HCT116 (cell line): Measurements from ENCODE around the gene LAMTOR1. TPM values are rescaled to one million over a fixed set of nuclear protein-coding genes. Genes with fewer than 3 reads are reported as not detected.

Source experiments
- ATAC-seq: fragments of 200-7000 bp; cut with Tn5 transposase; 2 replicates; pipeline ENCODE4 v1.9.1; 2020; ENCODE audit warnings: mild to moderate bottlenecking, moderate library complexity
- BruUV-seq: library from RNA; stranded (reverse); fragments of 400-500 nt; replicated peaks from 2 replicates; lab custom pipeline; 2021; lab: Mats Ljungman, UMichigan
- CTCF ChIA-PET: fragments of 300-600 bp; sonication (Branson Sonifier 250); formaldehyde crosslinking; loops from one replicate; lab custom pipeline; 2021; ENCODE audit warnings: antibody characterized with exemption; lab: Charles Lee
- POLR2A ChIA-PET: fragments of 300-600, 350-600 bp; sonication (Branson Sonifier 250); formaldehyde crosslinking; loops from one replicate; lab custom pipeline; 2021; ENCODE audit warnings: antibody characterized with exemption; lab: Charles Lee
- RAD21 ChIA-PET, 2 experiments: fragments of 300-600 bp; sonication (Branson Sonifier 250); formaldehyde crosslinking; loops; one replicate each; lab custom pipeline; 2023; ENCODE audit warnings: low total read pairs in 2 of 2; ENCODE audit not compliant: uncharacterized antibody in 2 of 2, unreplicated experiment in 2 of 2, low non-redundant PET in 1 of 2; lab: Charles Lee
- DNase-seq: peaks from one replicate; pipeline ENCODE4 v3.0.0-alpha.2; 2010; ENCODE audit warnings: low read depth, low spot score
- H2AFZ ChIP-seq: fragments of 200-600 bp; shearing (Covaris generic), sonication (generic); 2 replicates; pipeline ENCODE4 v1.6.1; 2017; ENCODE audit warnings: low read depth, mixed run types, mixed read lengths, antibody characterized with exemption, low read length; ENCODE audit not compliant: poor library complexity, severe bottlenecking
- H3K27ac ChIP-seq: 2 replicates; pipeline ENCODE4 v1.5.1; 2012; ENCODE audit warnings: low read depth, low read length
- H3K27me3 ChIP-seq: fragments of 200-600 bp; sonication (generic); 2 replicates; pipeline ENCODE4 v1.6.1; 2016; ENCODE audit warnings: mixed run types, low read length, mixed read lengths; ENCODE audit not compliant: insufficient read depth
- H3K36me3 ChIP-seq, 2 experiments: fragments of 200-500 bp in 1 of 2; fragments of 200-600 bp in 1 of 2; sonication (Bioruptor generic) in 1 of 2; sonication (generic) in 1 of 2; 2 replicates each; pipeline versions ENCODE4 v1.5.1 to v1.6.1; 2014 to 2016; ENCODE audit warnings: low read length in 2 of 2, inconsistent platforms in 1 of 2, mixed read lengths in 1 of 2, mixed run types in 1 of 2; ENCODE audit not compliant: insufficient read depth in 2 of 2, control insufficient read depth in 1 of 2
- H3K4me1 ChIP-seq, 2 experiments: fragments of 200-600 bp in 1 of 2; sonication (generic) in 1 of 2; 2 replicates each; pipeline versions ENCODE4 v1.5.1 to v1.6.1; 2012 to 2017; ENCODE audit warnings: low read length in 2 of 2, inconsistent platforms in 1 of 2, mild to moderate bottlenecking in 1 of 2, mixed read lengths in 1 of 2, mixed run types in 1 of 2, moderate library complexity in 1 of 2; ENCODE audit not compliant: insufficient read depth in 2 of 2, control insufficient read depth in 1 of 2
- H3K4me2 ChIP-seq: fragments of 200-600 bp; sonication (generic); 2 replicates; pipeline ENCODE4 v1.6.1; 2017; ENCODE audit warnings: mixed run types, low read length, mixed read lengths
- H3K4me3 ChIP-seq, 2 experiments: fragments of 200-600 bp in 1 of 2; sonication (generic) in 1 of 2; replicated peaks in 1 of 2; 2 replicates each; pipeline ENCODE4 v1.5.1; 2011 to 2016; ENCODE audit warnings: low read length in 2 of 2, control low read depth in 1 of 2, low read depth in 1 of 2, mild to moderate bottlenecking in 1 of 2, mixed read lengths in 1 of 2, mixed run types in 1 of 2
- H3K79me2 ChIP-seq: fragments of 200-600 bp; sonication (generic); 2 replicates; pipeline ENCODE4 v1.6.1; 2017; ENCODE audit warnings: mild to moderate bottlenecking, mixed run types, low read length, moderate library complexity, mixed read lengths; ENCODE audit not compliant: insufficient read depth
- H3K9ac ChIP-seq: fragments of 200-600 bp; sonication (generic); 2 replicates; pipeline ENCODE4 v1.6.1; 2016; ENCODE audit warnings: low read length, mixed read lengths
- H3K9me2 ChIP-seq: fragments of 200-600 bp; sonication (generic), shearing (Covaris generic); 2 replicates; pipeline ENCODE4 v1.6.1; 2017; ENCODE audit warnings: mixed run types, mild to moderate bottlenecking, moderate library complexity; ENCODE audit not compliant: insufficient read depth
- H3K9me3 ChIP-seq, 2 experiments: fragments of 200-500 bp in 1 of 2; fragments of 200-600 bp in 1 of 2; sonication (Bioruptor generic) in 1 of 2; sonication (generic) in 1 of 2; 2 replicates each; pipeline ENCODE4 v1.6.1; 2014 to 2017; ENCODE audit warnings: low read length in 2 of 2, mixed read lengths in 2 of 2, inconsistent platforms in 1 of 2, low read depth in 1 of 2, mild to moderate bottlenecking in 1 of 2, mixed run types in 1 of 2, moderate library complexity in 1 of 2; ENCODE audit not compliant: control insufficient read depth in 1 of 2, insufficient read depth in 1 of 2
- H4K20me1 ChIP-seq: fragments of 200-600 bp; sonication (generic), shearing (Covaris generic); 2 replicates; pipeline ENCODE4 v1.6.1; 2017; ENCODE audit warnings: mixed run types, mild to moderate bottlenecking, moderate library complexity; ENCODE audit not compliant: insufficient read depth
- CEBPB ChIP-seq: IDR thresholded peaks from 2 replicates; pipeline ENCODE4 v1.6.1; 2012; ENCODE audit warnings: low read depth
- CTCF ChIP-seq, 3 experiments: fragments of 200-600 bp in 1 of 3; sonication (generic) in 1 of 3; IDR thresholded peaks in 2 of 3; conservative IDR thresholded peaks in 1 of 3; 2 replicates each; pipeline ENCODE4 v1.5.1; 2012 to 2017; ENCODE audit warnings: low read depth in 2 of 3, low read length in 2 of 3, antibody characterized with exemption in 1 of 3, borderline replicate concordance in 1 of 3, control low read depth in 1 of 3, mild to moderate bottlenecking in 1 of 3, mixed read lengths in 1 of 3, mixed run types in 1 of 3, moderate library complexity in 1 of 3; ENCODE audit not compliant: insufficient read depth in 1 of 3
- EZH2 ChIP-seq: fragments of 200-600 bp; sonication (generic); IDR thresholded peaks from 2 replicates; pipeline ENCODE4 v1.6.1; 2017; ENCODE audit warnings: antibody characterized with exemption, mixed run types
- EZH2phosphoT487 ChIP-seq: fragments of 200-600 bp; IDR thresholded peaks from 2 replicates; pipeline ENCODE4 v1.6.1; 2018; ENCODE audit warnings: antibody characterized with exemption, borderline replicate concordance
- MAX ChIP-seq: IDR thresholded peaks from 2 replicates; pipeline ENCODE4 v1.6.1; 2012
- POLR2A ChIP-seq: IDR thresholded peaks from 2 replicates; pipeline ENCODE4 v1.7.0; 2011; ENCODE audit warnings: borderline replicate concordance; ENCODE audit not compliant: insufficient read depth, insufficient read length; ENCODE audit errors: extremely low read depth
- POLR2AphosphoS5 ChIP-seq: IDR thresholded peaks from 2 replicates; pipeline ENCODE4 v1.6.1; 2011; ENCODE audit warnings: mild to moderate bottlenecking, low read depth, low read length, moderate library complexity
- RAD21 ChIP-seq: IDR thresholded peaks from 2 replicates; pipeline ENCODE4 v1.6.1; 2012; ENCODE audit warnings: low read depth, mild to moderate bottlenecking
- SP1 ChIP-seq: IDR thresholded peaks from 2 replicates; pipeline ENCODE4 v1.6.1; 2012; ENCODE audit warnings: low read depth
- TCF7L2 ChIP-seq: IDR thresholded peaks from 2 replicates; pipeline ENCODE4 v1.7.0; 2011; ENCODE audit warnings: borderline replicate concordance, inconsistent platforms; ENCODE audit not compliant: insufficient read depth, insufficient read length; ENCODE audit errors: extremely low read depth
- YY1 ChIP-seq: IDR thresholded peaks from 2 replicates; pipeline ENCODE4 v1.6.1; 2011; ENCODE audit warnings: low read length, low read depth, moderate library complexity, mild to moderate bottlenecking; ENCODE audit not compliant: insufficient replicate concordance; ENCODE audit errors: extremely low read depth
- ZBTB33 ChIP-seq: IDR thresholded peaks from 2 replicates; pipeline ENCODE4 v1.6.1; 2011; ENCODE audit warnings: mild to moderate bottlenecking, low read length, moderate library complexity; ENCODE audit not compliant: insufficient replicate concordance; ENCODE audit errors: extremely low read depth
- ZFX ChIP-seq: fragments of 450-650 bp; IDR thresholded peaks from 2 replicates; pipeline ENCODE4 v1.6.1; 2017
- ZNF274 ChIP-seq: fragments of 200-500 bp; sonication (Bioruptor generic); IDR thresholded peaks from 2 replicates; pipeline ENCODE4 v1.6.1; 2014; ENCODE audit warnings: mild to moderate bottlenecking, low read depth, low read length, inconsistent platforms
- intact Hi-C: fragments of 100-400 bp; cut with micrococcal nuclease; formaldehyde crosslinking; loops from 2 replicates; pipeline ENCODE4 v1.10.0; 2022
- total RNA-seq: library from RNA; stranded (reverse); gene quantifications from one replicate; pipeline ENCODE4 v1.2.1, GENCODE V29; 2021; ENCODE audit not compliant: unreplicated experiment

The LAMTOR1 gene
- total RNA-seq, 1 experiment from 2014 or later: 63.9 TPM

GRCh38 chr11:72067266-72067665 is 35.8 kb downstream of the LAMTOR1 start:
- Histone ChIP-seq H3K27me3 (no peaks in the 10 kb centered on the region), H3K9ac (no peak overlapping the region), H3K9me3 (no peaks in the 10 kb centered on the region), H2AFZ (no peak overlapping the region), H3K4me3 (no peak overlapping the region), H3K79me2 (peaks cover 86% of the 10 kb centered on the region), H3K9me2 (no peaks in the 10 kb centered on the region), H3K36me3 (peaks cover 2 to 7% of the 10 kb centered on the region in 2 experiments; a peak in 3 of 4 replicates), H3K4me2 (no peak overlapping the region), H4K20me1 (no peaks in the 10 kb centered on the region), H3K27ac (no peak overlapping the region), H3K4me1 (peaks cover 33 to 34% of the 10 kb centered on the region in 2 experiments)
- ChIA-PET POLR2A (interaction anchor here (1.2 kb wide), 1 partner anchor 10 kb away, joined by 3 read pairs; no protein-coding TSS in a partner anchor), RAD21 (no interaction called here), CTCF (interaction anchor here (1.0 to 1.5 kb wide), 3 partner anchors 10 to 42 kb away, joined by 3 to 5 read pairs (median 3); no protein-coding TSS in a partner anchor)
- BruUV-seq: no TSS peak
- TF ChIP-seq TCF7L2 (no peak), POLR2AphosphoS5 (no peak), SP1 (no peak)
- DNase-seq (no peak), ATAC-seq (no peak)
- intact Hi-C loops: no loop called here

DNA sequence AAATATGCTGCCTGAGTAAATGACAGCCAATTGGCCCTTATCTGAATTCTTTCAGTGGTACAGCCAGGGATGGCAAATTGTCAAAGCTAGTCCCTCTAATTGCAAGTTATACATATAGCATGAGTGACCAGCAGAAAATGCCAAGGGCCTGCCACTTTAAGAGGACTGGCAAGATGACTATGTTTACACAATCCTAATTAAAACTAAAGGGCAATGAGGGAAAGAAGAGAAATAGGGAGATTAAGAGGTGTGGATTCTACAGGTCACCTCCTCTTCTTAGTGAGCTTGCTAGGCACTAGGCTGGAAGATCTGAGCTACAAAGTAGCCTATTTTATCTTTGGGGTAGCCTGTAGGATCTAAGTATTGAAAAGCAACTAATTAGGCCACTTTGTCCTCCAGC is 36.2 kb downstream of the LAMTOR1 start:
- ATAC-seq: no peak
- peaks cover 2 to 7% of the 10 kb centered on the region in 2 experiments; a peak in 3 of 4 replicates for H3K36me3 ChIP-seq
- no peak overlapping the region for H3K27ac ChIP-seq
- DNase-seq: no peak
- H3K27me3 ChIP-seq: no peaks in the 10 kb centered on the region
- intact Hi-C loops: no loop called here
- no peak overlapping the region for H3K4me2 ChIP-seq
- H3K9me2 ChIP-seq: no peaks in the 10 kb centered on the region
- CTCF ChIA-PET: interaction anchor here (1.3 to 1.5 kb wide), 2 partner anchors 10 to 42 kb away, joined by 3 to 5 read pairs; no protein-coding TSS in a partner anchor
- no peak overlapping the region for H3K9ac ChIP-seq
- no peaks in the 10 kb centered on the region for H3K9me3 ChIP-seq
- H3K4me1 ChIP-seq: peaks cover 29 to 30% of the 10 kb centered on the region in 2 experiments
- no TSS peak for BruUV-seq
- no peak overlapping the region for H2AFZ ChIP-seq
- peaks cover 86% of the 10 kb centered on the region for H3K79me2 ChIP-seq
- H4K20me1 ChIP-seq: no peaks in the 10 kb centered on the region
- RAD21 ChIA-PET: no interaction called here
- H3K4me3 ChIP-seq: no peak overlapping the region
- POLR2A ChIA-PET: interaction anchor here (1.2 kb wide), 1 partner anchor 9 kb away, joined by 3 read pairs; no protein-coding TSS in a partner anchor
- TF ChIP-seq CEBPB: no peak
- no peak for TF ChIP-seq MAX
- no peak for TF ChIP-seq ZFX
- TF ChIP-seq POLR2AphosphoS5: no peak
- TF ChIP-seq EZH2phosphoT487: no peak
- no peak for TF ChIP-seq EZH2
- TF ChIP-seq ZBTB33: no peak
- no peak for TF ChIP-seq POLR2A
- no peak for TF ChIP-seq ZNF274
- no peak for TF ChIP-seq CTCF (IDR thresholded peaks at IDR 0.05 in 2 of 3, conservative IDR thresholded peaks at IDR 0.05 in 1 of 3; ENCODE audit: borderline replicate concordance in 1 of 3, insufficient read depth in 1 of 3, low read depth in 2 of 3, low read length in 2 of 3)
- TF ChIP-seq YY1: no peak
- TF ChIP-seq RAD21: no peak
